Muscle layer of colon (tissue), 2 donors: Measurements from ENCODE around the gene CSNK1G2.
A peak's percentile ranks its signal among the peaks of the same experiment; 100 is the strongest.

ENCODE experiments used
- H3K27ac ChIP-seq: one replicate; pipeline ENCODE4 v1.7.0; 2013; ENCODE audit warnings: low read depth, mild to moderate bottlenecking, low read length, moderate library complexity
- H3K27me3 ChIP-seq, 2 donors: one replicate each; pipeline ENCODE4 v1.7.0; 2013; ENCODE audit warnings: low read length in 2 of 2, mild to moderate bottlenecking in 2 of 2; ENCODE audit not compliant: insufficient read depth in 2 of 2, control insufficient read depth in 1 of 2
- H3K36me3 ChIP-seq: one replicate; pipeline ENCODE4 v1.7.0; 2013; ENCODE audit warnings: mild to moderate bottlenecking, low read length; ENCODE audit not compliant: insufficient read depth
- H3K4me1 ChIP-seq: one replicate; pipeline ENCODE4 v1.7.0; 2013; ENCODE audit warnings: mild to moderate bottlenecking, low read length; ENCODE audit not compliant: insufficient read depth
- H3K4me3 ChIP-seq, 2 donors: one replicate each; pipeline ENCODE4 v1.7.0; 2013; ENCODE audit warnings: low read length in 2 of 2, low read depth in 1 of 2, mild to moderate bottlenecking in 1 of 2, moderate library complexity in 1 of 2
- H3K9ac ChIP-seq: one replicate; pipeline ENCODE4 v1.7.0; 2013; ENCODE audit warnings: low read length
- H3K9me3 ChIP-seq: one replicate; pipeline ENCODE4 v1.7.0; 2013; ENCODE audit warnings: mild to moderate bottlenecking, low read length
- donor health status: abdominal sarcoma.
- donor health status: Adenocarcinoma of cecum.

CSNK1G2 gene

GRCh38 chr19:1941146-1942077 is at the start of gene CSNK1G2:
TSS of gene CSNK1G2 (plus strand) at chr19:1941172. CDS start at chr19:1969773, 28,601 bp downstream.
- no peaks in the 10 kb centered on the region for H3K36me3 ChIP-seq
- H3K9ac ChIP-seq = peak within 1 kb of the TSS; percentile 77
- H3K9me3 ChIP-seq = no peaks in the 10 kb centered on the region
- H3K27me3 ChIP-seq = no peaks in the 10 kb centered on the region
- H3K4me1 ChIP-seq = peaks cover 22% of the 10 kb centered on the region
- H3K4me3 ChIP-seq = peak within 1 kb of the TSS; percentile 77 to 95
- peak within 1 kb of the TSS; percentile 97 for H3K27ac ChIP-seq

DNA sequence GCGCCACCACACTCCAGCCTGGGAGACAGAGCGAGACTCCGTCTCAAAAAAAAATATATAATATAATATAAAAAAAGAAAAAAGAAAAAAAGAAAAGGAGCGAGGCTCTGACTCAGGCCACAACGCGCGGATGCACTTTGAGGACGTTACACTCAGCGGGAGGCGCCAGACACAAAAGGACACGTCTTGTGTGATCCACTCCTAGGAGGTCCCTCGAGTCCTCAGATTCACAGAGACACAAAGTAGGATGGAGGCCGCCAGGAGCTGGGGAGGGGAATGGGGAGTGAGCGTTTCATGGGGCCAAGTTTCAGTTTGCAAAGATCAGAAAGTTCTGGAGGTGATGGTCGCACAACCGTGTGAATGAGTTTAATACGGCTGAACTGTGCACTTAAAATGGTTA is 47.2 kb upstream of the CSNK1G2 start:
- H3K4me3 ChIP-seq = no peak overlapping the region
- H3K4me1 ChIP-seq = peaks cover 5% of the 10 kb centered on the region
- no peak overlapping the region for H3K9ac ChIP-seq

DNA sequence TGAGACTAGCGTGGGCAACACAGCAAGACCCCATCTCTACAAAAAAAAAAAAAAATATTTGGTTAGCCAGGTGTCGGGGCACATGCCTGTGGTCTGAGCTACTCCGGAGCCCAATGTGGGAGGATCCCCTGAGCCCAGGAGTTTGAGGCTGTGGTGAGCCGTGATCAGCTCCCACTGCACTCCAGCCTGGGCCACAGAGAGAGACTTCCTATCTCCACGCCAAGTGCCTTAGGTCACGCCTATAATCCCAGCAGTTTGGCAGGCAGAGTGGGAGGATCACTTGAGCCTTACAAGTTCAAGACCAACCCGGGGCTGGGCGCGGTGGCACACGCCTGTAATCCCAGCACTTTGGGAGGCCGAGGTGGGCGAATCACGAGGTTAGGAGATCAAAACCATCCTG is 44.5 kb upstream of the CSNK1G2 start:
- no peaks in the 10 kb centered on the region for H3K36me3 ChIP-seq
- no peak overlapping the region for H3K27ac ChIP-seq
- H3K4me3 ChIP-seq = no peak overlapping the region
- H3K27me3 ChIP-seq = no peaks in the 10 kb centered on the region
- H3K4me1 ChIP-seq = peaks cover 5% of the 10 kb centered on the region
- no peaks in the 10 kb centered on the region for H3K9me3 ChIP-seq
- H3K9ac ChIP-seq = no peak overlapping the region

More for the DNA sequence above, 47.2 kb upstream of the CSNK1G2 start:
- Histone ChIP-seq H3K27me3 (no peaks in the 10 kb centered on the region), H3K27ac (no peak overlapping the region), H3K36me3 (no peaks in the 10 kb centered on the region), H3K9me3 (no peaks in the 10 kb centered on the region)

DNA sequence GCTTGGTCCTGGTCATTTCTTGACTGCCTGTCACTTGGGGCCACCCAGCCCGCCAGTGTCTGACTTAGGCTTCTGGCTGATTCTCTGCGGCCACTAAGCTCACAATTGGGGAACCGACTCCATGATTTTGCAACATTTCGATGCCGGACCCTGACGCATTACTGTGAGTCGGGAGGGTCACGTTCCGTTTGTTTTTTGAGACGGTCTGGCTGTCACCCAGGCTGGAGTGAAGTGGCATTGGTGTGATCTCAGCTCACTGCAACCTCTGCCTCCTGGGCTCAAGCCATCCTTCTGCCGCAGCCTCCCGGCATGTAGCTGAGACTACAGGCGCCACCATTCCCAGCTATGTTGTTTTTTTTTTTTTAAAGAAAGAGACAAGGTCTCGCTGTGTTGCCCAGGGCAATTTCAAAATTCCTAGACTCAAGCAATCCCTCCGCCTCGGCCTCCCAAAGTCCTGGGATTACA is 39.0 kb upstream of the CSNK1G2 start:
- no peak overlapping the region for H3K9ac ChIP-seq
- H3K4me1 ChIP-seq = peaks cover 10% of the 10 kb centered on the region
- H3K27me3 ChIP-seq = no peaks in the 10 kb centered on the region
- no peak overlapping the region for H3K27ac ChIP-seq
- H3K9me3 ChIP-seq = no peaks in the 10 kb centered on the region
- no peaks in the 10 kb centered on the region for H3K36me3 ChIP-seq
- H3K4me3 ChIP-seq = no peak overlapping the region

GRCh38 chr19:1902923-1903322 is 38.0 kb upstream of the CSNK1G2 start:
- no peak overlapping the region for H3K4me3 ChIP-seq
- no peaks in the 10 kb centered on the region for H3K36me3 ChIP-seq
- no peak overlapping the region for H3K27ac ChIP-seq
- peaks cover 5% of the 10 kb centered on the region for H3K4me1 ChIP-seq
- H3K9ac ChIP-seq = no peak overlapping the region
- no peaks in the 10 kb centered on the region for H3K9me3 ChIP-seq
- no peaks in the 10 kb centered on the region for H3K27me3 ChIP-seq

DNA sequence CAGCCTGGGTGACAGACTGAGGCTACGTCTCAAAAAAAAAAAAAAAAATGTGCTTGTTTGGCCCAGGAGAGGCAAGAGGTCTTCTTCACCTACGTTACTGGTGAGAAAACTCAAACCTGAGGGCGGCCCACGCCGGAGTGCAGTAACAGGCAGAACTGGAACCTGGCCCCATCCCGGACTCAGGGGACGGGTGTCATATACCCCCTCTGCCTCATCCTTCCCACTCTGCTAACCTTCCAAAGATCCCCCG is 36.2 kb upstream of the CSNK1G2 start:
- Histone ChIP-seq H3K27ac (no peak overlapping the region), H3K27me3 (no peaks in the 10 kb centered on the region), H3K4me3 (peak overlapping the region in 1 of 2 donors; percentile 29), H3K9ac (no peak overlapping the region), H3K9me3 (no peaks in the 10 kb centered on the region), H3K4me1 (peaks cover 5% of the 10 kb centered on the region), H3K36me3 (no peaks in the 10 kb centered on the region)

DNA sequence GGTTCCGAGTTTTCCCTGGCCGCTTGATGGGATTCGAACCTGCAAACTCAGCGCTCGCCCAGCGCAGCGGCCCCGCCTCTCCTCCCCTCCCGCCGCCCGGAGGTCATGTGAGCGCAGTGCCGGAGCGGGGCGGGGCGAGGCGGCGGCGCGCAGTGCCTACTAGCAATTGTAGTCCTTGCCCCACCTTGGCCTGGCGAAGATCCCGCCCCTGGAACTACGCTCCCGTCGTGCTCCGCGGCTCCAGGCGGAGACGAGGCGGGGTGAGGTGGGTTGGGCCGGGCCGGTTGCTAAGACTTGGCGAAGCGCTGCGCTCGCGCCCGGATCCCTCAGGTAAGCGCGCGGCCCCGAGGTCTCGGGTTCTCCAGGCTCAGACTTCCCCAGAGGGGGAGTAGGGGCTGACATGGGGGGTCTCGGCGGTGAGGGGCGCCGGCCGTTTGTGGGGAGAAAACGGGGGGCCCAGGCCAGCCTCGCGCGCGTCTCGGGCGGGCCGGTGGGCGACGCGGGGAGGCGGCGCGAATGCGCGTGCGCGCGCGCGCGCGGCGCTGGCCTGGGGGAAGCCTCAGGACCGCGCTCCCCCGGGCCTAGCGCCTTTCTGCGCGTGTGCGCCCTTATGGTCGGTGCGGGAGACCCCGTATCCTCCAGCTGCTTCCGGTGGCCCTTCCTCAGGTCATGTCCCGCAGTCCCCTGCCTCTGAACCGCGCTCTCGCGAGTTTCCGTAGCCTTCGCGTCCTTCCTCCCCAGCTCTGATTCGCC is 35.7 kb upstream of the CSNK1G2 start, which contains the start of the genes ADAT3 and SCAMP4:
Gene ADAT3 (plus strand): TSS at position 290 of the 753 bp plus-strand sequence. CDS start 6,649 bp downstream, outside the sequence.
Gene SCAMP4 (plus strand): TSS at position 290 of the 753 bp plus-strand sequence. CDS start 9,621 bp downstream, outside the sequence.
- peak within 1 kb of the TSS; percentile 45 to 83 for H3K4me3 ChIP-seq
- H3K9ac ChIP-seq = no peak within 1 kb of the TSS
- peaks cover 5% of the 10 kb centered on the region for H3K4me1 ChIP-seq
- no peaks in the 10 kb centered on the region for H3K36me3 ChIP-seq
- H3K27ac ChIP-seq = peak within 1 kb of the TSS; percentile 65
- H3K27me3 ChIP-seq = no peaks in the 10 kb centered on the region
- no peaks in the 10 kb centered on the region for H3K9me3 ChIP-seq

GRCh38 chr19:1905863-1906375 is 35.1 kb upstream of the CSNK1G2 start:
- Histone ChIP-seq H3K9me3 (no peaks in the 10 kb centered on the region), H3K27me3 (no peaks in the 10 kb centered on the region), H3K4me3 (peak overlapping the region; percentile 45 to 83), H3K36me3 (no peaks in the 10 kb centered on the region), H3K9ac (no peak overlapping the region), H3K27ac (peak overlapping the region; percentile 65), H3K4me1 (peaks cover 5% of the 10 kb centered on the region)

DNA sequence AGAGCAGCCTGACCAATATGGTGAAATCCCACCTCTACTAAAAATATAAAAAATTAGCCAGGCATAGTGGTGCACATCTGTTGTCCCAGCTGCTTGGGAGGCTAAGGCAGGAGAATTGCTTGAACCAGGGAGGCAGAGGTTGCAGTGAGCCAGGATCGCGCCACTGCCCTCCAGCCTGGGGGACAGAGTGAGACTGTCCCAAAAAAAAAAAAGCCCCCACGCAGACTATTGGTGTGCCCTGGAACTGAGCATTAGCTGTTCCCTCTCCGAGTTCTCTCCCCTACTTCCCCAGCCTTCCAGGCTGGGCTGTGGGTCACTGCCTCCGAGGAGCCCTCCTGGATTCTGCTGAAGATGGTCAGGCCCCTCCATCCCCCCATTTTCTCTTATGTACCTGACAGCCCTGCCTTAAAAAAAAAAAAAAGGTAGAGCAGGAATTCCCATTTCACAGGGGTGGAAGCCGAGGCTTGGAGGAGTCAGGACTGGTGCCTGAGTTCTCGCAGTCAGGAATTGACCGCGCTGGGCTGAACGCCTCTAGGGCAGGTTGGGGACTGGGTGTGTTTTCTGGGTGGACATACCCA is 33.9 kb upstream of the CSNK1G2 start:
- peaks cover 5% of the 10 kb centered on the region for H3K4me1 ChIP-seq
- H3K9ac ChIP-seq = no peak overlapping the region
- no peaks in the 10 kb centered on the region for H3K36me3 ChIP-seq
- H3K9me3 ChIP-seq = no peaks in the 10 kb centered on the region
- H3K27ac ChIP-seq = no peak overlapping the region
- H3K4me3 ChIP-seq = no peak overlapping the region
- no peaks in the 10 kb centered on the region for H3K27me3 ChIP-seq

- peaks cover 5% of the 10 kb centered on the region for H3K4me1 ChIP-seq
- no peak overlapping the region for H3K4me3 ChIP-seq
- no peaks in the 10 kb centered on the region for H3K27me3 ChIP-seq
- H3K36me3 ChIP-seq = no peaks in the 10 kb centered on the region
- H3K9ac ChIP-seq = no peak overlapping the region
- no peak overlapping the region for H3K27ac ChIP-seq
- no peaks in the 10 kb centered on the region for H3K9me3 ChIP-seq
These were observed 33.2 kb upstream of the CSNK1G2 start for GRCh38 chr19:1907563-1908363.
